ENCODE results near the gene ENOX2. TPM values are rescaled to one million over a fixed set of nuclear protein-coding genes. Genes with fewer than 3 reads are reported as not detected.

The ENOX2 gene
- total RNA-seq, 1 experiment from 2014 or later, result 11.4 TPM

DNA sequence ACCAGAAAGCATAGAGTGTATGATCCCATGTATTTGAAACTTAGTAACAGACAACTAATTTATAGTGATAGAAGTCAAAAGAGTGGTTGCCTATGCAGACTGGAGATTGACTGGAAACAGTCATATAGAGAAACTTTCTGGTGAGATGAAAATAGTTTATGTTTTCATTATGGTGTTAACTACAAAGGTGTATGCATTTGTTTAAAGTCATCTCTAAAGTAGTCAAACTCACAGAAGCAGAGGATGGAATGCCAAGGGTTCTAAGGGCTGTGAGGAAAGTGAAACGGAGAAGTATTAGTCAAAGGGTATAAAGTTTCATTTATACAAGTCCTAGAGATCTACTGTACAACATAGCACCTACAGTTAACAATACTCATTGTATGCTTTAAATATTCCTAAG, 45.8 kb downstream of the ENOX2 start:
- CTCF ChIA-PET, result no interaction called here

DNA sequence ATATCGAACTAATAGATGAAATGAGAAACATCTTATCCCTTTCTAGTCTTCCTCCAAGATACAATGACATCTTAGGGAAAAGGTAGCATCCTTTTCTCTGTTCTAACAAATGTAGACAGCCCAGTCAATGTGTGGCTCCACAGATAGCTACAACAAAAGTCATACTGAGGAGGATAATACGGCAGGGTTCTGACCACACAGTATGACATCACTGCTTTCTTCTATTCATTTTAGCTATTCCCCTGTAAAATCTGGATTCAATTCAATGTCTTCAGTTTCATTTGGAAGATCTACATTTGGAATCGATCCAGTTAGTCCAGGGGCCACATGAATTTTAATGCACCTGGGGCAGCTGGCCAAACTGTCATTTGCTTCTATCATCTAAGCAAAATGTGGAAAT, 51.4 kb downstream of the ENOX2 start:
- no peak overlapping the region for H3K4me3 ChIP-seq (ENCODE audit: low read depth, low read length)
- no peak overlapping the region for H3K4me3 Mint-ChIP-seq (ENCODE audit: unreplicated experiment)
- H3K27me3 Mint-ChIP-seq (ENCODE audit: insufficient read depth, unreplicated experiment), result no peaks in the 10 kb centered on the region
- intact Hi-C loops (cut with micrococcal nuclease; ENCODE audit: unreplicated experiment), result no loop called here
- no peaks in the 10 kb centered on the region for H3K4me1 ChIP-seq
- TF ChIP-seq CTCF (IDR thresholded peaks at IDR 0.05; ENCODE audit: insufficient read depth in 1 of 2, low read depth in 1 of 2, low read length in 1 of 2, severe bottlenecking in 1 of 2, unreplicated experiment in 1 of 2), result no peak
- BruUV-seq (replicated peaks), result no TSS peak
- H3K27me3 ChIP-seq (replicated peaks; ENCODE audit: control insufficient read depth, insufficient read depth, low read length), result no peaks in the 10 kb centered on the region
- CTCF ChIA-PET, result no interaction called here
- H3K4me1 Mint-ChIP-seq (ENCODE audit: low read depth, unreplicated experiment), result no peaks in the 10 kb centered on the region
- no peaks in the 10 kb centered on the region for H3K9me3 ChIP-seq
- no peaks in the 10 kb centered on the region for H3K36me3 ChIP-seq (ENCODE audit: control insufficient read depth, insufficient read depth, low read length)
- no peak for DNase-seq
- H3K9me3 Mint-ChIP-seq (ENCODE audit: unreplicated experiment), result no peaks in the 10 kb centered on the region
- POLR2A ChIA-PET, result interaction anchor here (0.6 kb wide), 1 partner anchor 793 kb away, joined by 5 read pairs; no protein-coding TSS in a partner anchor
- H3K36me3 Mint-ChIP-seq (ENCODE audit: insufficient read depth, unreplicated experiment), result no peaks in the 10 kb centered on the region
- no peak overlapping the region for H3K27ac Mint-ChIP-seq (ENCODE audit: unreplicated experiment)

More for the DNA sequence above, 45.8 kb downstream of the ENOX2 start:
- H3K4me3 Mint-ChIP-seq (ENCODE audit: unreplicated experiment), result no peak overlapping the region
- H3K27me3 ChIP-seq (replicated peaks; ENCODE audit: control insufficient read depth, insufficient read depth, low read length), result no peaks in the 10 kb centered on the region
- H3K27me3 Mint-ChIP-seq (ENCODE audit: insufficient read depth, unreplicated experiment), result no peaks in the 10 kb centered on the region
- no peaks in the 10 kb centered on the region for H3K36me3 ChIP-seq (ENCODE audit: control insufficient read depth, insufficient read depth, low read length)
- TF ChIP-seq CTCF (IDR thresholded peaks at IDR 0.05; ENCODE audit: insufficient read depth in 1 of 2, low read depth in 1 of 2, low read length in 1 of 2, severe bottlenecking in 1 of 2, unreplicated experiment in 1 of 2), result no peak
- H3K27ac Mint-ChIP-seq (ENCODE audit: unreplicated experiment), result no peak overlapping the region
- no peak for DNase-seq
- H3K9me3 ChIP-seq, result no peaks in the 10 kb centered on the region
- no peak overlapping the region for H3K4me3 ChIP-seq (ENCODE audit: low read depth, low read length)
- POLR2A ChIA-PET, result no interaction called here
- intact Hi-C loops (cut with micrococcal nuclease; ENCODE audit: unreplicated experiment), result no loop called here
- H3K9me3 Mint-ChIP-seq (ENCODE audit: unreplicated experiment), result no peaks in the 10 kb centered on the region
- H3K4me1 ChIP-seq, result no peaks in the 10 kb centered on the region
- no peaks in the 10 kb centered on the region for H3K36me3 Mint-ChIP-seq (ENCODE audit: insufficient read depth, unreplicated experiment)
- no TSS peak for BruUV-seq (replicated peaks)
- H3K4me1 Mint-ChIP-seq (ENCODE audit: low read depth, unreplicated experiment), result no peaks in the 10 kb centered on the region

DNA sequence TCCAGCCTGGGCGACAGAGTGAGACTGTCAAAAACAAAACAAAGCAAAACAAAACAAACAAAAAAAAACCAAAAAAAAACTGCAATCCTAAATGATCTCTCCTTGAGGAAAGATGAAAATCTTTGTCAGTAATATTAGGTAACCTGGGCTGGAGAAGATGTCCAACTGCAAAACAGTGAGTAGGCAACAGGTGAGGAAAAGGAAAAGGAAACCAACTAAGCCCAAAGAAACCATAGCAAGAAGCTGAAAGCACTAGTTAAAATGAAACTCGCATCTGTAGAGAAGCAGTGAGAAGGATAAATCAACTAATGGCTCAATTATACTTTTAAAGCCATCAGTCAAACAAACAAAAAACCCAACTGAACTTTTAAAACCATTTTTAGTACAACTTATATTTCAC, 54.2 kb downstream of the ENOX2 start:
- Mint-ChIP-seq H3K4me1 (ENCODE audit: low read depth, unreplicated experiment) (peaks cover under 1% of the 10 kb centered on the region), H3K4me3 (ENCODE audit: unreplicated experiment) (no peak overlapping the region), H3K36me3 (ENCODE audit: insufficient read depth, unreplicated experiment) (no peaks in the 10 kb centered on the region), H3K27ac (ENCODE audit: unreplicated experiment) (no peak overlapping the region), H3K27me3 (ENCODE audit: insufficient read depth, unreplicated experiment) (no peaks in the 10 kb centered on the region), H3K9me3 (ENCODE audit: unreplicated experiment) (no peaks in the 10 kb centered on the region)
- no peak for TF ChIP-seq CTCF (IDR thresholded peaks at IDR 0.05; ENCODE audit: insufficient read depth in 1 of 2, low read depth in 1 of 2, low read length in 1 of 2, severe bottlenecking in 1 of 2, unreplicated experiment in 1 of 2)
- BruUV-seq (replicated peaks), result no TSS peak
- intact Hi-C loops (cut with micrococcal nuclease; ENCODE audit: unreplicated experiment), result no loop called here
- ChIA-PET POLR2A (no interaction called here), CTCF (no interaction called here)
- no peaks in the 10 kb centered on the region for H3K9me3 ChIP-seq
- no peaks in the 10 kb centered on the region for H3K36me3 ChIP-seq (ENCODE audit: control insufficient read depth, insufficient read depth, low read length)
- no peak overlapping the region for H3K4me3 ChIP-seq (ENCODE audit: low read depth, low read length)
- no peak for DNase-seq
- no peaks in the 10 kb centered on the region for H3K27me3 ChIP-seq (replicated peaks; ENCODE audit: control insufficient read depth, insufficient read depth, low read length)
- no peaks in the 10 kb centered on the region for H3K4me1 ChIP-seq
